Choroid plexus epithelial cell (primary cell): ENCODE measurements around the gene EDC3.

Experiments used
- DNase-seq: peaks from one replicate; pipeline ENCODE4 v3.0.0-alpha.2; 2010; ENCODE audit warnings: low read depth
- H3K4me3 ChIP-seq: 2 replicates; pipeline ENCODE4 v1.5.1; 2011; ENCODE audit warnings: low read depth, mild to moderate bottlenecking, control low read depth, low read length, moderate library complexity
- TF ChIP-seq, protein P1 (sequence below): conservative IDR thresholded peaks from 2 replicates; pipeline ENCODE4 v1.5.1; 2011; ENCODE audit warnings: low read depth, mild to moderate bottlenecking, control low read depth, inconsistent platforms, low read length, moderate library complexity

Gene EDC3

DNA sequence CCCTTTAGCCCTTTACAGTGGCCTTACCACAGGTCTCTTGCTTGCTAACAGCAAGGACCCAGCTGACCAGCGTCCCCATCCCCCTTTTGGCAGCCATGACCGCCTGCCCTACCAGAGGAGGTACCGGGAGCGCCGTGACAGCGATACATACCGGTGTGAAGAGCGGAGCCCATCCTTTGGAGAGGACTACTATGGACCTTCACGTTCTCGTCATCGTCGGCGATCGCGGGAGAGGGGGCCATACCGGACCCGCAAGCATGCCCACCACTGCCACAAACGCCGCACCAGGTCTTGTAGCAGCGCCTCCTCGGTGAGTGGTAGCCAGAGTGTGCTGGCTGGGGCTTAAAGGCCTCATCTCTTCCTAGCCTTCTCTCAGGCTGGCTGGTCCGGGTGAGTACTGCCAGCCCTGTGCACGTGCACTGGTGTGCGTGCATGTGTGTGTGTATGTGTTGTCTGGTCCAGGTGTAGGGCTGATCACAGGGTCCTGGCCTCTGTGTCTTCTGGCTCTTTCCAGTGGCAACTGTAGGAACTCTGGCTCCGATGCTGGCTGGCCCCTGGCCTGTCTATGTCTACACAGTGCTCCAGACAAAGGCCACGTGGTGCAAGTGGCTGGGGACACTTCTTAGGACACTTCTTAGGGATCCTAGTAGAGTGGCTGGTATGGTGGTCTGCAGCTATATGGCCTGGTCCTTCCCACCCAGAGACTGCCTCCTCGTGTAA lies 75.7 kb downstream of the EDC3 start:
- DNase-seq: no peak
- TF ChIP-seq, protein P1, sequence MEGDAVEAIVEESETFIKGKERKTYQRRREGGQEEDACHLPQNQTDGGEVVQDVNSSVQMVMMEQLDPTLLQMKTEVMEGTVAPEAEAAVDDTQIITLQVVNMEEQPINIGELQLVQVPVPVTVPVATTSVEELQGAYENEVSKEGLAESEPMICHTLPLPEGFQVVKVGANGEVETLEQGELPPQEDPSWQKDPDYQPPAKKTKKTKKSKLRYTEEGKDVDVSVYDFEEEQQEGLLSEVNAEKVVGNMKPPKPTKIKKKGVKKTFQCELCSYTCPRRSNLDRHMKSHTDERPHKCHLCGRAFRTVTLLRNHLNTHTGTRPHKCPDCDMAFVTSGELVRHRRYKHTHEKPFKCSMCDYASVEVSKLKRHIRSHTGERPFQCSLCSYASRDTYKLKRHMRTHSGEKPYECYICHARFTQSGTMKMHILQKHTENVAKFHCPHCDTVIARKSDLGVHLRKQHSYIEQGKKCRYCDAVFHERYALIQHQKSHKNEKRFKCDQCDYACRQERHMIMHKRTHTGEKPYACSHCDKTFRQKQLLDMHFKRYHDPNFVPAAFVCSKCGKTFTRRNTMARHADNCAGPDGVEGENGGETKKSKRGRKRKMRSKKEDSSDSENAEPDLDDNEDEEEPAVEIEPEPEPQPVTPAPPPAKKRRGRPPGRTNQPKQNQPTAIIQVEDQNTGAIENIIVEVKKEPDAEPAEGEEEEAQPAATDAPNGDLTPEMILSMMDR: no peak
- H3K4me3 ChIP-seq: no peak overlapping the region

DNA sequence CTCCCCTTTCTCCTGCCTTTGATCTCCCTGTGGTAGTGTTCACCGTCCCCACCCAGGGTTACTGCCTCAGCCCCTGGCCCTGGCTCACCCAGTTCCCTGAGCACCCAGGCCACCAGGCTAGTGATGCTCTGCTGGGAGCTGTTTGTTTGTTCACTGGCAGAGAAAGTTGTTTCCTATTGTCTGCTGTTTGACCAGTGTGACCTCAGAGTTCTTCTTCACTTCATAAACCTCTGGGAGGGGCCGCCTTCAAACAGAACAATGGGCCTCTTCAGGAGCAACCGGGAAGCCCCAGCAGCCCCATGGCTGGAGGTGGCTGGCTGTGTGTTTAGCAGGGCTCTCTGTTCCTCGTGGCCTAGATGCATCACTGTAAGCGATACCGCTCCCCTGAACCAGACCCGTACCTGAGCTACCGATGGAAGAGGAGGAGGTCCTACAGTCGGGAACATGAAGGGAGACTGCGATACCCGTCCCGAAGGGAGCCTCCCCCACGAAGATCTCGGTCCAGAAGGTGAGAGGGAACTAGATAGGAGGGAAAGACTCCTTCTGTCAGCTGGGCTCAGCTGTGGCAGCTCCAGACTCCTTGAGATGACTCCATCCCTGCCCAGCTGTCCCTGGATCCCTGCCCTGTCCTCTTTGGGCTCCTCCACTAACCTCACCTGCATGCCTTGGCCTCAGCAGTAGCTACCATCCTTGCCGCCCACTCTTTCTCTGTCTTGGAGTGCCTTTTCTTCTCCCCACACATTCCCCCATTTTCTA lies 76.8 kb downstream of the EDC3 start:
- TF ChIP-seq, protein P1: no peak
- no peak for DNase-seq
- no peak overlapping the region for H3K4me3 ChIP-seq

DNA sequence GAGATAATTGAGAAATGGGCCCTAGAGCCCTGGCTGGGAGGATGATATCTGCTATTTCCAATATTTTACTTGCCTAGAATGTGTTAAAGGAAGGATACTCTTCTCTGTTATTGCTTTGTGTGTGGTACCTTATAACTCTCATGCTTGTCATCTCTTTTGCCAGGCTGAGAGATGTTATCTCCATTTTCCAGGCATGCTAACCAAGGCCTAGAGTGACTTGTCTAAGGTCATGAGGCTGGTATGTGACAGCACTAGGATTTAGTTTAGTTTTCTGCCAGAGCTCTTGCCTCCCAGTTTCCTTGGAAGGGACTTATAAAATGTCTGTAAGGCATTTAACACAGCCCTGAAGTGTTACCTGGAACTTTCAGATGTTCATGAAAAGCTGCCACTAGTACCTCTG lies 78.8 kb downstream of the EDC3 start:
- peak overlapping the region; percentile 97 for H3K4me3 ChIP-seq
- TF ChIP-seq, protein P1: no peak
- no peak for DNase-seq

DNA sequence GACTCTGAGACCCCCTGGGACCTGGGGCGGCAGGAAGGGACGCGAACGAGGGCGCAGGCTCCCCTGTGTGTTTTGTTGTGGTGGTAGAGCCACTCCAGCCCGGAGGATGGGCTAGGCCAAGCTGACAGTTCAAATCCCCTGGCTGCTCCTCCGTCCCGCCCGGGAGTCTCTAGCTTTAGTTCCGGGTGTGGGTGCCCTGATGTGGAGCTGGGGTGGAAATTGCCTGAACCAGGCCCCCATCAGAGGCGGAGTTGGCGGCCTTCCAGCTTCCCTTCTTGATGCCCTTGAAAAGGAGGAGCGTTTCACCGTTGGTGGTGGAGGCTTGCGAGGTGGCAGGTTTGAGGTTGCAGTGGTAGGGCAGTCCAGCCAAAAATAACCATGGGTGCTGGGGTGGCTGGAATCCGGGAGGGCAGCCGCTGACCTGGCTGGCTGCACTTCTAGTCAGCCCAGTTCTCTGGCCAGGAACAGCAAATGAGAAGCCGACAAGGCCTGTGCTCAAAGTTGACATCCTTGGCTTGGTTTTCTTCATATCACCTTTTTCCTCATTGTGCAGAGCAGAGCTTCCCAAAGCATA lies 79.4 kb downstream of the EDC3 start:
- peak; percentile 69 for DNase-seq
- TF ChIP-seq, protein P1: no peak
- H3K4me3 ChIP-seq: peak overlapping the region; percentile 97

DNA sequence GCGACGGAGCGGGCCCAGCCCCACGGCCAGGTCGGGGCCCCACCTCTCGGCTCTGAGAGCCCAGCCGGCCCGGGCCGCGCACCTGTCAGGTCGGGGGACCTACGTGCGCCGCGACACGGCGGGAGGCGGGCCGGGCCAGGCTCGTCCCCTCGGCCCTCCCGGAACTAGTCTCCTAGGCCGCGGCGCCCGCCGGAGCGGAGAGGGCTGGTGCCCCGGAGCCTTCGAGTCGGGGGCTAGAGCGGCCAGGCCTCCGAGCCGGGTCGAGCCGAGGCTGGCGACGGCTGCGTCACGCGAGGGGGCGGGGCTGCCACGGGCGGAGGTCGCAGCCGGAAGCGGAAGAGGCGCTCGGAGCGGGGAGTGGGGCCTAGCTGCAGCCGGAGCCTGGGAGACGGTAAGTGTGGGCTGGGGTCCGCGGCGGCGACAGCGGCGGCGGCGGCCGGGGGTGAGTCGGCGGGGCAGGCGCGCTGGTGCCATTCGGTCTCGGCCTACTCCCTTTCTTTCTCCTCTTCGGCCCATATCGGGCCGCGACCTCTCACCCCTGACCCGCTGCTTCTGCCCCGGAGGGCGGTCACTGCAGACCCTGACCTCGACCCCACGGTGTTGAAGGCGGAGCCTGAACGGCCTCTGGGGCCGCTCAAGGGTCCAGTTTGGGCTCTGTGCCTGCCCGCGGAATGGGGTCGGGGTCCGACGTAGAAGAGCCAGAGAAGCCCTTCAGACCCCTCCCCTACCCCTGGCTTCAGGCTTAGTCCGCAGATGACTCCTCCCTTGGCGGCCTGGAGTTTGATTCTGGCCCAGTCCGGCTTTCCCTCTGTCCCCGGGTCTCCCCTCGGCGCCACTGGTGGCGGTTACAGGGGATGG lies 80.1 kb downstream of the EDC3 start, which contains the start of gene CLK3:
TSS of gene CLK3 (plus strand) at position 329 of the 858 bp plus-strand sequence. CDS start 3,361 bp downstream, outside the sequence.
- H3K4me3 ChIP-seq: peak within 1 kb of the TSS; percentile 97
- DNase-seq: peak; percentile 92
- TF ChIP-seq, protein P1: no peak

DNA sequence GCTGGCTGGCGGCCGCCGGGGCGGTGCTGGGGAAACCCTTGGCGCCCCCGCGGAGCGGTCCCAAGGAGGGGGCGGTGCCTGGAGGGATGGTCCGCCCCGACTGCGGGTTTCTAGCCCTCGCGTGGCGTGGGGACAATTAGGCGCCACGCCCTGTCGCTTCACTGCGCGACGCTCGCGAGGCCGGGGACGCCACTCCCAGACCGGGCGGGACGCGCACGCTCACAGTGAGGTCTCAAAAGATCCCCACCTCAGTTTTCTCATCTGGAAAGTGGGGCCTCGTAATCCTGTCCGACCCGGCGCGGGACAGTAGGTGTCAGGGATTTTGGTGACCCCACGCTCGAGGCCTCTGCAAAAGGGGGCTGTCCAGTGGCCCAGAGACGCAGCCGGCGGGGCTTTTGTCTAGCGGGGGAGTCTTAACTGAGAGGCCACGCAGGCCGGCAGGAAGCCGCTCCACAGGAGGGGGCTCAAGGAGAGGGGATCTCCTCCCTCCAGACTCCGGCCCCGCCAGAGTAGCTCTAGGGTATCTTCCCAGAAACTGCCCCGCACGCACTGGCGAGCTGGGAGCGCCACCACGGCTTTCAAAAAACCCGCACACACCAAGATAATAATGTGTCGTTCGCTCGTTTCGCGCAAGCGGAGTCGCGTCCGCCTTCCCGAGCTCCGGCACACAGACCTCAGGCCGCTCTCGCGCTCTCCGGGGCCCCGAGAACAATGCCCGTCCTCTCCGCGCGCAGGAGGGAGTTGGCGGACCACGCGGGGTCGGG lies 80.9 kb downstream of the EDC3 start:
- TF ChIP-seq, protein P1: no peak
- peak; percentile 67 for DNase-seq
- peak overlapping the region; percentile 97 for H3K4me3 ChIP-seq
